IPS DF 6.9 (cell line): Measurements from ENCODE around the gene AJM1.

ENCODE experiments used
- DNase-seq: peaks from one replicate; pipeline ENCODE4 v3.0.0-alpha.2; 2013; ENCODE audit warnings: low read depth, low spot score
- H3K27ac ChIP-seq: one replicate; pipeline ENCODE4 v1.5.1; 2013; ENCODE audit warnings: low read length, control low read depth
- H3K27me3 ChIP-seq: 2 replicates; pipeline ENCODE4 v1.6.1; 2013; ENCODE audit warnings: mild to moderate bottlenecking, low read length; ENCODE audit not compliant: control insufficient read depth, insufficient read depth
- H3K36me3 ChIP-seq: 2 replicates; pipeline ENCODE4 v1.6.1; 2013; ENCODE audit warnings: low read length; ENCODE audit not compliant: control insufficient read depth, insufficient read depth
- H3K4me1 ChIP-seq: 2 replicates; pipeline ENCODE4 v1.6.1; 2013; ENCODE audit warnings: low read length; ENCODE audit not compliant: control insufficient read depth, insufficient read depth
- H3K4me3 ChIP-seq: 2 replicates; pipeline ENCODE4 v1.5.1; 2013; ENCODE audit warnings: mild to moderate bottlenecking, low read length
- H3K9me3 ChIP-seq: 2 replicates; pipeline ENCODE4 v1.6.1; 2013; ENCODE audit warnings: low read length, inconsistent platforms; ENCODE audit not compliant: control insufficient read depth, insufficient read depth
- WGBS: extraction: QIAGEN DNeasy Blood & Tissue Kit; methylation state at CpG from one replicate; pipeline ENCODE4 v1.1.7; 2013; ENCODE audit warnings: mixed read lengths, missing lambda C conversion rate; ENCODE audit not compliant: insufficient read length, insufficient coverage; 5-methylcytosine and 5-hydroxymethylcytosine counted together

Gene AJM1

GRCh38 chr9:136854113-136854841 is 12.0 kb downstream of the AJM1 start:
- no CpG with 5 or more reads among the region's 30 CpGs for WGBS
- Histone ChIP-seq H3K27me3 (no peaks in the 10 kb centered on the region), H3K36me3 (no peaks in the 10 kb centered on the region; the same call in 1 of the 2 replicates), H3K4me3 (no peak overlapping the region), H3K27ac (no peak overlapping the region), H3K4me1 (peaks cover 4% of the 10 kb centered on the region; the same call in 1 of the 2 replicates), H3K9me3 (no peaks in the 10 kb centered on the region)
- no peak for DNase-seq

- Histone ChIP-seq H3K27ac (no peak overlapping the region), H3K27me3 (no peaks in the 10 kb centered on the region), H3K9me3 (no peaks in the 10 kb centered on the region), H3K4me1 (peaks cover 3% of the 10 kb centered on the region; the same call in 1 of the 2 replicates), H3K4me3 (no peak overlapping the region), H3K36me3 (no peaks in the 10 kb centered on the region; the same call in 1 of the 2 replicates)
- no peak for DNase-seq
- WGBS, result no CpG with 5 or more reads among the region's 23 CpGs
These were observed 12.7 kb downstream of the AJM1 start for GRCh38 chr9:136854842-136855460.

- WGBS, result no CpG with 5 or more reads among the region's 26 CpGs
These were observed 13.3 kb downstream of the AJM1 start for GRCh38 chr9:136855461-136856078.

GRCh38 chr9:136856079-136856476 is 13.8 kb downstream of the AJM1 start:
- H3K27ac ChIP-seq, result no peak overlapping the region
- no CpG with 5 or more reads among the region's 15 CpGs for WGBS
- H3K4me1 ChIP-seq, result no peaks in the 10 kb centered on the region
- no peak overlapping the region for H3K4me3 ChIP-seq
- H3K36me3 ChIP-seq, result peaks cover 3% of the 10 kb centered on the region; the same call in 1 of the 2 replicates
- DNase-seq, result no peak
- H3K9me3 ChIP-seq, result no peaks in the 10 kb centered on the region
- no peaks in the 10 kb centered on the region for H3K27me3 ChIP-seq

More at GRCh38 chr9:136855461-136856078, 13.3 kb downstream of the AJM1 start:
- no peak for DNase-seq
- Histone ChIP-seq H3K27ac (no peak overlapping the region), H3K36me3 (no peaks in the 10 kb centered on the region; the same call in 1 of the 2 replicates), H3K4me3 (no peak overlapping the region), H3K4me1 (no peaks in the 10 kb centered on the region), H3K9me3 (no peaks in the 10 kb centered on the region), H3K27me3 (no peaks in the 10 kb centered on the region)

- Histone ChIP-seq H3K27ac (no peak overlapping the region), H3K27me3 (no peaks in the 10 kb centered on the region), H3K9me3 (no peaks in the 10 kb centered on the region), H3K36me3 (peaks cover 8% of the 10 kb centered on the region), H3K4me1 (no peaks in the 10 kb centered on the region), H3K4me3 (no peak overlapping the region)
- no CpG with 5 or more reads among the region's 14 CpGs for WGBS
- no peak for DNase-seq
These were observed 14.4 kb downstream of the AJM1 start for GRCh38 chr9:136856541-136857141.

- no peak overlapping the region for H3K27ac ChIP-seq
- H3K9me3 ChIP-seq, result no peaks in the 10 kb centered on the region
- H3K36me3 ChIP-seq, result peaks cover 13% of the 10 kb centered on the region
- no peak for DNase-seq
- H3K27me3 ChIP-seq, result no peaks in the 10 kb centered on the region
- H3K4me3 ChIP-seq, result no peak overlapping the region
- H3K4me1 ChIP-seq, result no peaks in the 10 kb centered on the region
- WGBS, result no CpG with 5 or more reads among the region's 19 CpGs
These were observed 14.9 kb downstream of the AJM1 start for GRCh38 chr9:136857166-136857565.

- Histone ChIP-seq H3K4me3 (no peak overlapping the region), H3K27ac (no peak overlapping the region), H3K27me3 (no peaks in the 10 kb centered on the region), H3K9me3 (no peaks in the 10 kb centered on the region), H3K36me3 (peaks cover 19% of the 10 kb centered on the region), H3K4me1 (no peaks in the 10 kb centered on the region)
- no peak for DNase-seq
- WGBS, result no CpG with 5 or more reads among the region's 29 CpGs
These were observed 15.5 kb downstream of the AJM1 start for GRCh38 chr9:136857581-136858412.

- DNase-seq, result no peak
- peaks cover 26% of the 10 kb centered on the region for H3K36me3 ChIP-seq
- H3K9me3 ChIP-seq, result no peaks in the 10 kb centered on the region
- H3K27ac ChIP-seq, result no peak overlapping the region
- H3K27me3 ChIP-seq, result no peaks in the 10 kb centered on the region
- WGBS, result no CpG with 5 or more reads among the region's 15 CpGs
- no peaks in the 10 kb centered on the region for H3K4me1 ChIP-seq
- H3K4me3 ChIP-seq, result no peak overlapping the region
These were observed 16.2 kb downstream of the AJM1 start for GRCh38 chr9:136858452-136858843.

- WGBS, result no CpG with 5 or more reads among the region's 20 CpGs
- H3K27ac ChIP-seq, result no peak overlapping the region
- no peak for DNase-seq
These were observed 16.8 kb downstream of the AJM1 start for GRCh38 chr9:136858844-136859757.

More at GRCh38 chr9:136858844-136859757, 16.8 kb downstream of the AJM1 start:
- H3K27me3 ChIP-seq, result no peaks in the 10 kb centered on the region
- H3K36me3 ChIP-seq, result peaks cover 31% of the 10 kb centered on the region
- H3K4me3 ChIP-seq, result no peak overlapping the region
- H3K9me3 ChIP-seq, result no peaks in the 10 kb centered on the region
- no peaks in the 10 kb centered on the region for H3K4me1 ChIP-seq
